GM21576 (cell line): ENCODE measurements around the gene TRO.

Experiments used
- ATAC-seq: cut with Tn5 transposase; IDR thresholded peaks from one replicate; pipeline ENCODE4 v1.9.1; 2021; ENCODE audit warnings: mild to moderate bottlenecking, moderate library complexity; ENCODE audit not compliant: unreplicated experiment

TRO gene

DNA sequence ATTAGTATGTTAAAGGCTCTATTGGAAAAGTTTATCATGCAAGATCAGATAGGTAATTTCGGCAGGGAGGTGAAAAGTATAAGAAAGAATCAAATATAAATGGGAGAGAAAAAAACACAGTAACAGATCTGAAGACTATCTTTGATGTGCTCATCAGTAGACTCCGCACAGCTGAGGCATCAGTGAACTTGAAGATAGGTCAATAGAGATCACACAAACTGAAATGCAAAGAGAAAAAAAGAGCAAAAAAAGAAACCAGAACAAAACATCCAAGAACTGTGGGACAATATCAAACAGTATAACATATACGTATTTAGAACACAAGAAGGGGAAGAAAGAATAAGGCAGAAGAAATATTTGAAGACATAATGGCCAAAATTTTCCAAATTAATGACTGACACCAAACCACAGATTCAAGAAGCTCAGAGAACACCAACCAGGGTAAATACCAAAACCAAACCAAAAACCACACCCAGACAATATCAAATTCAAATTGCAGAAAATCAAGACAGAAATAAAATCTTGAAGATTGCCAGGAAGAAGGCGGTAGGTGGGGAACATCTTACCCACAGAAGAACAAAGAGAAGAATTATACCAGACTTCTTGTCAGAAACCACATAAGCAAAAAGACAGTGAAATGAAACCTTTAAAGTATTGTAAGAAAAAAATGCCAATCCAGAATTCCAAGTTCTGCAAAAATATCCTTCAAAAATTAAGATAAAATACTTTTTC is 44.3 kb downstream of the TRO start:
- ATAC-seq = no peak

DNA sequence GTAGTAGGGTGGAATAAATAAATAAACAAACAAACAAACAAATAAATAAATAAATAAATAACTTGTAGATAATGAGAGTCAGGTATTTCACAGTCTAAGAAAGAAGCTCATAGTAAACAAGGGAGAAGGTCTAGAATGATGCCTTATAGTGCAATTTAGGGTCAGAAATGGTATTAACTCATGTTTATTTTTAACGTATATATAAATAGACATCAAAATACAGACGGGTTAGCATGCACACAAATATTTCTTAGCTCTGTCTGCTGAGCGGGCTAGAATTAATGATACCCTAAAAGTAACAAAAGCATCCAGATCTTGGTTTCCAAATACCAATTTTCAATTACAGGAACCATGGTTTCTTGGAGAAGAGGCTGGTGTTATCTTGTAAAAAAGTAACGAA is 56.8 kb downstream of the TRO start:
- no peak for ATAC-seq

DNA sequence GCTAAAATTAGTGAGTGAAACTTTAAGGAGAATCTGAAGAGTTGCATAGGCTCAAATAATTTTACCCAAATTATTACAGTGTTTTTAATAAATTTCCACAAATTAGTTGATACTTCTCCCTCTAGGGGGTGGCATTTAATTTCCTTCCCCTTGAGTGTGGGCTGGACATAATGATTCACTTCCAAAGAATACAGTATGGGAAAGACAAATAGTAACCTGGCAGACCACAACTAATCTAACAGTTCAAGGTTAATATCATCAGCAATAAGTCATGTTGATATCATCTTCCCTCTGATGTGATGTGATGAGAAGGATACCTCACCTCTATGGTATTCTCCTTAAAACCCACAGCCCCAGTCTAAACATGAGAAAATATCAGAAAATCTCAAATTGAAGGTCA is 57.8 kb downstream of the TRO start:
- ATAC-seq = no peak

DNA sequence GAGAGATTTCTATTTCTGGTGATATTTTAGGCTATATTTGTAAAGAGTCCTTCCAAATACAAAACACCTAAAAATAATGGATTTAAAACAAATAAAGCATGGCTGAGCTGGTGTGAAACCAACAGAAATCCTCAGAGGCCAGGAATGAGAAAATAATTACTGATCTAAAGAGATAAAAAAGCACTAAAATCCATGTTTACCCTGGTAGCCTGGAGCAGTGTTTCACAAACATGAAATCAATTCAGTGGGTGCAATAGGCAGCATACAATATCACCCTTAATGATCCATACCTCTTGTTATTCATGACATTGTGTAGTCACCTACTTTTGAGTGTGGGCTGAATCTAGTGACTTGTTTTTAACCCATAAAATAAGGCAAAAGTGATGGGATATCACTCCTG is 58.8 kb downstream of the TRO start:
- no peak for ATAC-seq

DNA sequence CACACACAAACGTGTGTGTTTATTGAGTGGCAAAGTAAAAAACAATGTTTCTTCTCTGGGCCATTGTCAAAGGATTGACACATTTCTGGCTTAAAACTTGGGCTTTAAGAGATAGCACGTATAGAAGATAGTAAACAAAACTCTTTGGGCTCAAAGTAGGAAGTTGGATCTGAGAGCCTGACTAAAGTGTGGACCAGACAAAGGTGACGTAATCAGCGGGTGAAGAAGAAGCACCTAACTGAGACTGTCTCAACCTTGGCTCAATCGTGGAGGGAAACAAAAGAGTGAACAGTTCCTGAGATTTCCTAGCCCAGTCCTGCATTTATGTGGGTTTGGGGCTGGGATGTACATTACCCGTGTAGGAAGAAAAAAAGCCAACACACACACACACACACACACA is 59.7 kb downstream of the TRO start:
- ATAC-seq = no peak
